ENCODE data around the gene FGF19. TPM values are rescaled to one million over a fixed set of nuclear protein-coding genes. Genes with fewer than 3 reads are reported as not detected.
"Not testable (repeated sequence)": the region's sequence is repeated elsewhere in the genome, so short reads cannot be mapped to it uniquely, and the experiment has no call there.

The FGF19 gene
- total RNA-seq, 1 experiment from 2014 or later: 17.6 TPM

GRCh38 chr11:69691463-69691862, 12.4 kb downstream of the FGF19 start:
- H3K4me3 Mint-ChIP-seq: no peak overlapping the region
- POLR2A ChIA-PET: interaction anchor here (0.7 kb wide), 1 partner anchor 127 kb away, joined by 4 read pairs; no protein-coding TSS in a partner anchor
- H3K36me3 Mint-ChIP-seq: no peaks in the 10 kb centered on the region
- TF ChIP-seq GABPB1 (CRISPR knock-in tag; IDR thresholded peaks at IDR 0.05) (peak; percentile 98), AFF4 (CRISPR knock-in tag; IDR thresholded peaks at IDR 0.05; ENCODE audit: borderline replicate concordance) (no peak)
- H3K27me3 Mint-ChIP-seq (ENCODE audit: low read depth): no peaks in the 10 kb centered on the region
- H3K27ac Mint-ChIP-seq: no peak overlapping the region
- ATAC-seq (no peak), DNase-seq (ENCODE audit: low spot score) (no peak)
- H3K9me3 Mint-ChIP-seq: peaks cover 7% of the 10 kb centered on the region
- peaks cover 16% of the 10 kb centered on the region for H3K4me1 Mint-ChIP-seq
- CTCF ChIA-PET: interaction anchor here (0.7 to 1.8 kb wide), 4 partner anchors 13 to 141 kb away, joined by 3 to 5 read pairs (median 4); no protein-coding TSS in a partner anchor

GRCh38 chr11:69689484-69690319, 14.1 kb downstream of the FGF19 start:
- Mint-ChIP-seq H3K36me3 (no peaks in the 10 kb centered on the region), H3K9me3 (peaks cover 7% of the 10 kb centered on the region), H3K27ac (no peak overlapping the region), H3K4me1 (peaks cover 9% of the 10 kb centered on the region), H3K4me3 (no peak overlapping the region), H3K27me3 (ENCODE audit: low read depth) (peaks cover 7% of the 10 kb centered on the region)
- CTCF ChIA-PET: interaction anchor here (0.8 to 1.8 kb wide), 2 partner anchors 15 to 19 kb away, joined by 5 read pairs; no protein-coding TSS in a partner anchor
- TF ChIP-seq ZNF423 (CRISPR knock-in tag; IDR thresholded peaks at IDR 0.05) (no peak), ZNF317 (CRISPR knock-in tag; IDR thresholded peaks at IDR 0.05; ENCODE audit: borderline replicate concordance, low read depth) (no peak), NR3C1 (CRISPR knock-in tag; conservative IDR thresholded peaks at IDR 0.05; ENCODE audit: low read depth) (no peak), ZNF232 (CRISPR knock-in tag; IDR thresholded peaks at IDR 0.05) (no peak), E2F1 (CRISPR knock-in tag; IDR thresholded peaks at IDR 0.05) (no peak), PREB (CRISPR knock-in tag; IDR thresholded peaks at IDR 0.05; ENCODE audit: borderline replicate concordance) (no peak), ATF1 (CRISPR knock-in tag; IDR thresholded peaks at IDR 0.05) (no peak), MYBL2 (CRISPR knock-in tag; IDR thresholded peaks at IDR 0.05) (no peak)
- TF ChIP-seq, protein P1, sequence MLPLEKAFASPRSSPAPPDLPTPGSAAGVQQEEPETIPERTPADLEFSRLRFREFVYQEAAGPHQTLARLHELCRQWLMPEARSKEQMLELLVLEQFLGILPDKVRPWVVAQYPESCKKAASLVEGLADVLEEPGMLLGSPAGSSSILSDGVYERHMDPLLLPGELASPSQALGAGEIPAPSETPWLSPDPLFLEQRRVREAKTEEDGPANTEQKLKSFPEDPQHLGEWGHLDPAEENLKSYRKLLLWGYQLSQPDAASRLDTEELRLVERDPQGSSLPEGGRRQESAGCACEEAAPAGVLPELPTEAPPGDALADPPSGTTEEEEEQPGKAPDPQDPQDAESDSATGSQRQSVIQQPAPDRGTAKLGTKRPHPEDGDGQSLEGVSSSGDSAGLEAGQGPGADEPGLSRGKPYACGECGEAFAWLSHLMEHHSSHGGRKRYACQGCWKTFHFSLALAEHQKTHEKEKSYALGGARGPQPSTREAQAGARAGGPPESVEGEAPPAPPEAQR (CRISPR knock-in tag; IDR thresholded peaks at IDR 0.05): no peak
- ATAC-seq (no peak), DNase-seq (ENCODE audit: low spot score) (no peak)
- POLR2A ChIA-PET: no interaction called here

DNA sequence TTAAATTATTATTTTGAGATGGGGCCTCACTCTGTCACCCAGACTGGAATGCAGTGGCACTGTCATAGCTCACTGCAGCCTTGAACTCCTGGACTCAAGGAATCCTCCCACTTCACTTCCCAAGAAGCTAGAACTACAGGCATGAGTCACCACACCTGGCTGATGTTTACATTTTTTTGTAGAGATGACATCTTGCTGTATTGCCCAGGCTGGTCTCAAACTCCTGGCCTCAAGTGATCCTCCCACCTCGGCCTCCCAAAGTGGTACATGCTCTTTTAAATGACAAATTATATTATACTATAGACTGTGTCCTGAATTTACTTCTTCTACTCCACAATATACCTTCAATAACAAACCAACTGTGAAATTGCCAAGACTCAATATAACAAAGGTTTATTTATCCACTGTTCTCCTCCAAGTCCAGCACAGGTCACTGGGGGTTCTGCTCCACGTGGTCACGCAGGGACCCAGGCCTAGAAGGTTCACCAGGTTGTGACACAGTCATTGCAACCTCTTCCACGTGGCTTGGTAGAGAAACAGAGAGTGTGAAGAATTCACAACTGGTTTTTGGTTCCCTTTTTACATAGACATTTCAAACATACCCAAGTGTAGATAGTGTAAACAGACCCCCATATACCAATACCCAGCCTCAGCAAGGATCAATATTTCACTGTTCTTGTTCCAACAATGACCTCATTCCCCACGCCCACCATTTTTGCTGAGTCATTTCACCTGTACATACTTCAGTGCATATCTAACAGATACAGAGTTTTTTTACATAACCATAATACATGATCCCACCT, 15.7 kb downstream of the FGF19 start:
- ATAC-seq; POLR2A ChIA-PET; H3K36me3 Mint-ChIP-seq; CTCF ChIA-PET; H3K9me3 Mint-ChIP-seq; H3K27ac Mint-ChIP-seq; DNase-seq (ENCODE audit: low spot score); H3K4me3 Mint-ChIP-seq; H3K4me1 Mint-ChIP-seq: not testable (repeated sequence)
- TF ChIP-seq NFE2L1 (CRISPR knock-in tag; IDR thresholded peaks at IDR 0.05): 0 out of 2 replicates have a peak, but pooled peaks have one; percentile 49
- TF ChIP-seq ZNF121 (CRISPR knock-in tag; IDR thresholded peaks at IDR 0.05): 0 out of 2 replicates have a peak, but pooled peaks have one; percentile 5
- H3K27me3 Mint-ChIP-seq (ENCODE audit: low read depth): peaks cover 10% of the 10 kb centered on the region

Data from WTC11 (cell line).